ENCODE data around the gene PPP2R2C.

The PPP2R2C gene

GRCh38 chr4:6487466-6487865 lies 15.1 kb upstream of the PPP2R2C start:
- H3K4me3 ChIP-seq (ENCODE audit: low read depth, low read length) = no peak overlapping the region
- TF ChIP-seq, protein P1, sequence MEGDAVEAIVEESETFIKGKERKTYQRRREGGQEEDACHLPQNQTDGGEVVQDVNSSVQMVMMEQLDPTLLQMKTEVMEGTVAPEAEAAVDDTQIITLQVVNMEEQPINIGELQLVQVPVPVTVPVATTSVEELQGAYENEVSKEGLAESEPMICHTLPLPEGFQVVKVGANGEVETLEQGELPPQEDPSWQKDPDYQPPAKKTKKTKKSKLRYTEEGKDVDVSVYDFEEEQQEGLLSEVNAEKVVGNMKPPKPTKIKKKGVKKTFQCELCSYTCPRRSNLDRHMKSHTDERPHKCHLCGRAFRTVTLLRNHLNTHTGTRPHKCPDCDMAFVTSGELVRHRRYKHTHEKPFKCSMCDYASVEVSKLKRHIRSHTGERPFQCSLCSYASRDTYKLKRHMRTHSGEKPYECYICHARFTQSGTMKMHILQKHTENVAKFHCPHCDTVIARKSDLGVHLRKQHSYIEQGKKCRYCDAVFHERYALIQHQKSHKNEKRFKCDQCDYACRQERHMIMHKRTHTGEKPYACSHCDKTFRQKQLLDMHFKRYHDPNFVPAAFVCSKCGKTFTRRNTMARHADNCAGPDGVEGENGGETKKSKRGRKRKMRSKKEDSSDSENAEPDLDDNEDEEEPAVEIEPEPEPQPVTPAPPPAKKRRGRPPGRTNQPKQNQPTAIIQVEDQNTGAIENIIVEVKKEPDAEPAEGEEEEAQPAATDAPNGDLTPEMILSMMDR (IDR thresholded peaks at IDR 0.05; ENCODE audit: borderline replicate concordance, insufficient read depth, low read depth, low read length) = no peak

DNA sequence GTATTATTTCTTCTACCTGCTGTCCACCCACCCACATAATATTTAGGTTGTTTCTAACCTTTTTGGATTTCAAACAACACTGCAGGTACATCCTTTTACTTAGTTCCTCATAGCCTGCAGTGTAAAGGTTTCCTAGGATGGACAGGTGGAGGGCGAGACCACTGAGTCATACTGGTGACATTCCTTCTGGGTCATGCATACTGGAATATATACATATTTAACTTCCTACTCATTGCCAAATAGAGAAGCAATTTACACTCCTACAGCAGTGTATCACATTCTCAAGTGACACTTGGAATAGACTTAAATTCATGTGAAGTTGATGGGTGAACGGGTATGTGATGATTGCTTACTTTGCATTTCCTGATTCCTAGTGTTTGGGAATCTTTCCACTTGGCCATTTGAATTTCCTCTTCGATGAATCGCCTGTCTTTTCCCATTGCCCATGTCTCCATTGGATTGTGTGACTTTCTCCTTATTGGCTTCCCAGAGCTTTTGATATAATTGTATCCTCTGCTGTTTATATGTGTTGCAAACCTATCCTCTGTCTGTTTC lies 8.2 kb upstream of the PPP2R2C start:
- TF ChIP-seq, protein P1 (IDR thresholded peaks at IDR 0.05; ENCODE audit: borderline replicate concordance, insufficient read depth, low read depth, low read length) = no peak
- H3K4me3 ChIP-seq (ENCODE audit: low read depth, low read length) = no peak overlapping the region

DNA sequence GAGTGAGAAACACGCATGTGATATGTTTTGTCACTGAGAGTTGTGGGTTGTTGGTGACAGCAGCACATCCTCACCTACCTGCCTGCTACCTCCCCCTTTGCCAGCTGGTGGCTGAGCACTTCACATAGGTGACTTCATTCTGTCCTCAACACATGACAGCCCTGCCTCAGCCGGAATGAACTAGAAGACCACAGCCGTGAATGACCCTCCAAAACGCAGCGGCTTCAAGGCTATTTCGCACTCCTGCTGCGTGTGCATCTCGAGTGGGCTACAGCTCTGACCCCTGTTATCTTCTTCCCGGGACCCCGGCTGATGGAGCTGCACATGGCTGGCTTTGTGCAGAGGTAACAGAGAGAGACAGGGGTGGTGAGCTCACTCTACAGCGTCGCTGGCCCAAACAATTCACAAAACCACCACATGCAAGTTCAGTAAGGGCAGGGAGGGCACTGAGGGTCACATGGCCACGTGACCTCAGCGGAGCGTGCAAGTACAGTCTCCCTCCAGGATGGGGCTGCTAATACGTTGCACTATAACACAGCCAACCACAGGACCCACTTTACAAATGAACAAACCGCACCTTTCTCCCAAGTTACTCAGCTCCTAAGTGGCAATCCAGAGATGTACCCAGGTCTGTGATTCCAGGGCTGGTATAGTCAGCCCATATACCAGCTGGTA lies 6.3 kb upstream of the PPP2R2C start:
- TF ChIP-seq, protein P1 (IDR thresholded peaks at IDR 0.05; ENCODE audit: borderline replicate concordance, insufficient read depth, low read depth, low read length) = no peak
- H3K4me3 ChIP-seq (ENCODE audit: low read depth, low read length) = no peak overlapping the region

GRCh38 chr4:6476893-6477292 lies 4.5 kb upstream of the PPP2R2C start:
- TF ChIP-seq, protein P1 (IDR thresholded peaks at IDR 0.05; ENCODE audit: borderline replicate concordance, insufficient read depth, low read depth, low read length) = no peak
- no peak overlapping the region for H3K4me3 ChIP-seq (ENCODE audit: low read depth, low read length)

- H3K4me3 ChIP-seq (ENCODE audit: low read depth, low read length) = no peak overlapping the region
- TF ChIP-seq, protein P1 (IDR thresholded peaks at IDR 0.05; ENCODE audit: borderline replicate concordance, insufficient read depth, low read depth, low read length) = no peak
These were observed 3.1 kb upstream of the PPP2R2C start for GRCh38 chr4:6475492-6476020.

DNA sequence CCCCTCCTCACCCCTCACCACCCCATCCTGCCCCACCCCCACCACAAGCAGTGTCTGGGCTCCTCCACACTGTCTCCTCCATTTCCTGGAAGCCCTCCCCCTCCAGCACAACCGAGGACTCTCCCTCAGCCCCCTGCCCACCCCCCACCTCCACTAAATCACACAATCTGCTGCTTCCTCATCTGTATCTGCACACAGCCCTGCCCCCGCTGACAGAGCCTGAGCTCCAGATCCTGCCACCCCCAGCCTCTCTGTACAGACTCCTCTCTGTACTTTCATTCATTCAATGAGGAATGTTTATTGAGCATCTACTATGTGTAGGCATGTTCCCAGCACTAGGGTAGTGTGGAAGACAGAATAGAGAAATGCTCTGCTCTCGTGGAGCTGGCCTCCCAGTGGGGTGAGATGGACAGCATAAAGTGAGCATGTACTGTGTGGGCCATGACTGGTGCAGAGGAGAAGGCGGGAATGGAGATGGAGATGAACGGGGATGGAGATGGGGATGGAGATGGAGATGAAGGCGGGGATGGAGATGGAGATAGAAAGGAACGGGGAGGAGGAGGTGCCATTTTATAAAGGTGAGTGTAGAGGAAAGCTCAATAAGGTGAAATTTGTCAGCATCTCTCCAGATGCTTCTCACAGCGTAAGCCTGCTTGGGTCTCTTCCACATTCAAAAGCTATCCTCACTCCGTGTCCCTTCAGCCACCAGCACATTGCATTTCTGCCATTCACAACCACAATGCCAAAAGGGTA lies 2.5 kb upstream of the PPP2R2C start:
- TF ChIP-seq, protein P1 (IDR thresholded peaks at IDR 0.05; ENCODE audit: borderline replicate concordance, insufficient read depth, low read depth, low read length) = no peak
- H3K4me3 ChIP-seq (ENCODE audit: low read depth, low read length) = no peak overlapping the region
